ENCODE data around the gene CDH20. TPM values are rescaled to one million over a fixed set of nuclear protein-coding genes. Genes with fewer than 3 reads are reported as not detected.
A peak's percentile ranks its signal among the peaks of the same experiment; 100 is the strongest.

Gene CDH20
- under 1 TPM; 0.09 to 0.14 TPM for total RNA-seq

DNA sequence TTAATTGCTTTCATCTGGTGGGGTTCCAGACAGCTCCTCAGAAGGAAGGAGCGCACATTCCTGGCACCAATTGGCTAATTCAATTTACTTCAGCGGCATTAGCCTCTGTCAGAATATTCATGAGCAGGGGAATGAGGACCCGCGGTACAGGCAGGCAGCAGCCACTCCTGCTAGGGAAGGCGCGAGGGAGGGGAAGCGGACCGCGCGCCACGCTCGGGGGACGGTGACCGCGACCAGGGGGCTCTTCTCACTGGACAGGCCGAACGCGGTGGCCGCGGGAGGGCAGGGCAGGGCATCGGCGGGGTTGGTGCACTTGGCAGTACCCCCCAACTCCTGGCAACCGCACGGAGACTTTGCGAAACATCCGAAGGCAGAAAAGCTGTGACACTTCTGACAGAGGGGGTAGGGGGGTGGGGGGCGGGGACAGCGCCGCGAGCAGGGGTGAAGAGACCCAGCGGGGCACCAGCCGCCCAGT is at the start of gene CDH20:
TSS of gene CDH20 (plus strand) at position 160 of the 475 bp plus-strand sequence.
- Mint-ChIP-seq H3K36me3 (peaks cover 0 to 15% of the 10 kb centered on the region in 2 donors), H3K9me3 (peaks cover 0 to 4% of the 10 kb centered on the region in 2 donors), H3K27ac (no peak within 1 kb of the TSS)
- DNase-seq (ENCODE audit: low spot score in 2 of 2) (no peak), ATAC-seq (no peak)

DNA sequence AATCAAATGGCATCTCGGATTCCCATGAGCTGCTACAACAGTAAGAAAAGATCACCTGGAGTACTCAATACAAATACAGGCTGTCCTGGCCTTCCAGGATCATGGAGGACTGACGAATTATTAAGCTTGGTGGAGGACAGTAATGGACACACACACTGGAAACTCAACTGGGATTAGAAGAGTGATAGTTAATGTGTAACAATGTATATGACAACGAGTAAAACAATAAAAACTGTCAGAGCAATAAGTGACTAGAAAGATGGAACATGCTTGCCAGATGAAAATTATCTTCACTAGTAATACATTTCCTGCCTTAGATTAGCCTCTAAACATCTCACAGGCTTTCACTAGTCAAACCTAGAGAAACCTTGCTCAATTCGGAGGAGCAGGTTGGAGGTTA is 49.2 kb upstream of the CDH20 start:
- no peak for ATAC-seq
- Mint-ChIP-seq H3K36me3 (peaks cover 0 to 7% of the 10 kb centered on the region in 2 donors), H3K27ac (no peak overlapping the region), H3K9me3 (peaks cover 18 to 25% of the 10 kb centered on the region in 2 donors)
- no peak for DNase-seq (ENCODE audit: low spot score in 2 of 2)

DNA sequence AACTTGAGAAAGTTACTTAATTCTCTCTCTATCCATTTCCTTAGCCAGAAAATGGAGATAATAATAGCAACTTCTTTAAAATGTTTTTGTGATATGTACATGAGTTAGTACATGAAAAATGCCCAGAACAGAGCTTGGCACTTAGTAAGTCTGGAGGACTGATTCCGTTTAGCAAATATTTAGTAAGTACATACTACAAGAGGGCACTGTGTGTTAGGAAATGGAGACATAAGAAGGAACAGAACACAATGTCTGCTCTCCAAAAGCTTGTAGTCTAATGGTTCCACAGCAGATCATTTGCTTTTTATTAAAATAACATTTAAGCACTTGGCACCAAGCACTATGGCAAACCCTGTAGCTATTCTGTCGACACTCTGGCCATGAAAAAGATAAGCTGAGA is 47.5 kb upstream of the CDH20 start:
- Mint-ChIP-seq H3K36me3 (peaks cover 0 to 2% of the 10 kb centered on the region in 2 donors), H3K9me3 (peaks cover 7 to 17% of the 10 kb centered on the region in 2 donors), H3K27ac (no peak overlapping the region)
- ATAC-seq (no peak), DNase-seq (ENCODE audit: low spot score in 2 of 2) (no peak)

DNA sequence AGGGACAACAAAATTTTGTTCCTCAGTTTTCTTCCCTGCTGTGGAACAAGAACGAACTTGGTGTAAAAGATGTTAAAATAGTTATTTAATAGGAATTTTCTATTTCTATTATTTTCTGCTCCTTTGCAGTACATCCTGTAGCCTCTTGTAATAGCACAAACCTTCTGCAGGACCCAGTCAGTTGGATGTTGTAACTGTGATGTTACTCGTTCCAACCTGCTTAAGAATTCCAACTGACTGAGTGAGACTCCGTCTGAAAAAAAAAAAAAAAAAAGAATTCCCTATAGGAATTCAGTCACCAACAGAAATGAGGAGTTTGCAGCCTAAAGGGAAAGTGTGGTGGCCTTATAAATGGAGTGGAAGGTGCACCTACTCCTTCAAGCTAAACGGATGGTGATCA is 46.4 kb upstream of the CDH20 start:
- peaks cover 7 to 11% of the 10 kb centered on the region in 2 donors for H3K9me3 Mint-ChIP-seq
- no peak for DNase-seq (ENCODE audit: low spot score in 2 of 2)
- H3K27ac Mint-ChIP-seq: no peak overlapping the region
- no peak for ATAC-seq
- no peaks in the 10 kb centered on the region for H3K36me3 Mint-ChIP-seq

DNA sequence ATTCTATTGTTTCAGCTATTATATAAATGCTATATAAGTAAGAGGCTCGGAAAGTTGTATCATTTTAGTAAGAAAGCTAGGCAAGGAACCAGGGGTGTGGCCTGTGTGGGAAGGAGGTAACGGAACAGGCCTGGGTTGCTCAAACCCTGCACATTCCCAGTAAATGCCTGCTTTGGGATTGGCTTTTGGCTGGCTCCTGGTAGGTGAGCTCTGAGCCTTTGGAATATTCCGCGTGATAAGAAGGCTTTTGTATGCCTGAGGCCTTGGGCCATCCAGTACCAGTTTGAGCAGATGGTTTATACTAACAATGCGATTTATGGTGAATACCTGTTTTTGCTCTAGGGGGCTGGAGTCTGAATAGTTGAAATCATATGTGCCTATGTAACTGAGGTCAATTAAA is 42.6 kb upstream of the CDH20 start:
- H3K9me3 Mint-ChIP-seq: peaks cover 0 to 5% of the 10 kb centered on the region in 2 donors
- DNase-seq (ENCODE audit: low spot score in 2 of 2): no peak
- H3K36me3 Mint-ChIP-seq: no peaks in the 10 kb centered on the region
- ATAC-seq: no peak
- no peak overlapping the region for H3K27ac Mint-ChIP-seq

DNA sequence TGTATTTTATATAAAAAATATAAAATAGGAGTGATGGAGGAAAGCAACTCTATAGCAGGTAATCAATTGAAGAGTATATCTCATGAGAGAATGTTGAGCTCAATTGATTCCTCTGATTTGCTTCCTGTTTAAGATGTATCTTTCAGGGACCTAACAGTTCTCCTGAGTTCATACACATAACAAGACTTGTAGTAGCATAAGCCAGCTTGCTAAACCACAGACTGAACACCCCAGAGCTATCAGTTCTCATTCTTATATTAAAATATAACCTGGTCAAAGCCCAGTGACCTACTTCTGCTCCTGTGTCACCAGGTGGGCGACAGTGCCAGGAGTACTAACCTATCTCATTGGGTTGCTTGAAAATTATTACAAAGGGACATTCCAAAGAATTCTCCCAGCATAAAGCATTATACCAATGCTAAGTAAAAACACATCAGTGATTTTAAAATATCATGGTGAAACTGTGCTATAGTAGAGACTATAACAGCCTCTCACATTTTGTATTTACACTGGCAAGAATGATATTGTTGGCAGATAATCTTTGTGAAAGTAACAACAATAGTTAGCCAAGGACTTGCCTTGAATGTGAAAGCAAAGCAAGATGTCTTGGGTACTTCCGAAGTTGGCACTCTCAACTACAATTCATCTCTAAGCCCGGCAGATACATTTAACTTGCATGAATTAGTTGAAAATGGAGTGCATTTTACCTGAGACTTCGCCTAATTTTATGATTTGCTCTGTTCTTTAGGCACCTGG is 40.8 kb upstream of the CDH20 start:
- no peak for ATAC-seq
- H3K9me3 Mint-ChIP-seq: peaks cover 5 to 10% of the 10 kb centered on the region in 2 donors
- no peaks in the 10 kb centered on the region for H3K36me3 Mint-ChIP-seq
- DNase-seq (ENCODE audit: low spot score in 2 of 2): no peak
- H3K27ac Mint-ChIP-seq: no peak overlapping the region

DNA sequence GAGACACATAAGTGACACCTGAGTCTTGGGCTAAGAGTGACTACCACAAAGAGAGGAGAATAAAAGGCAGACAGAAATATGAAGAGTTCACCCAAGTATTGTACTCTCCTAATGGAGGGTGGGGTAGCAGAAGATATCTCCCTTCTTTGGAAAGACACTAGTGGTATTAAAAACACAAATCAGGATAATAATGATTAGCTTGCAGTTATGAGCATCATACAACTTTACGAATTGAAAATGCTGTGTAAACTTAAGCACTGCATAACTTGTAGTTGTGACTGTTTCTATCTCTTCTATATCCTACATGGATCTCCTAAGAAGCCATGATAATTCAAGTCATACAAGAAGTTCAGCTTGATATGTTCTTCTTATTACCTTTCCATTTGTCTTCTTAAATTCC is 38.1 kb upstream of the CDH20 start:
- no peaks in the 10 kb centered on the region for H3K36me3 Mint-ChIP-seq
- ATAC-seq (no peak), DNase-seq (ENCODE audit: low spot score in 2 of 2) (no peak)
- H3K9me3 Mint-ChIP-seq: peaks cover 12 to 14% of the 10 kb centered on the region in 2 donors
- H3K27ac Mint-ChIP-seq: no peak overlapping the region

DNA sequence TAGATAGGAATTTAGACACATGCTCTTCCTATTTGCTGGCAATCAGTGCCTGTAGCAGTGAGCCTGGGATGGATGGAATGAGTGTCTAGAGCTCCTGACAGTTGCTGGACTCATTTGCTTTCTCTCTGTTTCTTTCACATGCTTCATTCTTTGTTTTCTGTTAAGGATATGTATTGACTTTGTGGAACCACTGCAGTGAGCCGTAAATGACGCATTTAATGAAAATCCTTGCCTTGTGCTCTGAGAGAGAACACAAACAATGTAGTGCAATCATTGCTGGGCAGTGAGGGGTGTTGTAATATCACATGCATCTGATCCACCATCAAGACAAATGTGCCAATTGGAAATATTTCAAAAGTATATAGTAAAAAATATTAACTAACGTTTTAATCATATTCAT is 25.2 kb upstream of the CDH20 start:
- ATAC-seq: no peak
- no peaks in the 10 kb centered on the region for H3K36me3 Mint-ChIP-seq
- no peak for DNase-seq (ENCODE audit: low spot score in 2 of 2)
- no peak overlapping the region for H3K27ac Mint-ChIP-seq
- no peaks in the 10 kb centered on the region for H3K9me3 Mint-ChIP-seq

DNA sequence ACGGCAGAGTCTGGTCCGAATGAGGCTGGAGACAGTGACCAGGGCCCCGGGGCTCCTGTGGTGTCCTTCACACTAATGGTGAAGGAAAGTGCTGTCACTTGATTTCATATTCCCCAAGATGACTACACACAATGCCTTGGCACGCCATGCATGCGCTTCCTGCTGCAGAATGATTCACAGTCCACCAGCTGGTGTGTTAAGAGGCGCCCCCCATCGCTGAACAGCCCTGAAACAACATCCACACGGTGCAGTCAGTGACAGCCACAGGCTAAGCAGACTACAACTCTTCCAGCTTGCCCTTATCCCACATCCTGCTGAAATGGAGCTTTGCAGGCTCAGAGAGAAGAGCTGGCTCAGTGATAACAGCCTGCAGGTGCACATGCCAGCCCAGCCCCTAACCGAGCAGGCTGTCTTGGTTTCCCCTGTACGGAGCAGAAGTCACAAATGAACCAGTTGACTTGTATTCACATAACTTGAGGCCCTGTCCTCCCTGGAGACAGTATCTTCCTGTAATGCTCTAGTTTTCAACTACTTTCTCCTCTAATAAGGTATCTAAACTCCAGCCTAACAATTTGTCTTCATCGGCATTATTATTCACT is 24.3 kb upstream of the CDH20 start:
- Mint-ChIP-seq H3K27ac (no peak overlapping the region), H3K36me3 (no peaks in the 10 kb centered on the region), H3K9me3 (no peaks in the 10 kb centered on the region)
- DNase-seq (ENCODE audit: low spot score in 2 of 2) (no peak), ATAC-seq (no peak)

DNA sequence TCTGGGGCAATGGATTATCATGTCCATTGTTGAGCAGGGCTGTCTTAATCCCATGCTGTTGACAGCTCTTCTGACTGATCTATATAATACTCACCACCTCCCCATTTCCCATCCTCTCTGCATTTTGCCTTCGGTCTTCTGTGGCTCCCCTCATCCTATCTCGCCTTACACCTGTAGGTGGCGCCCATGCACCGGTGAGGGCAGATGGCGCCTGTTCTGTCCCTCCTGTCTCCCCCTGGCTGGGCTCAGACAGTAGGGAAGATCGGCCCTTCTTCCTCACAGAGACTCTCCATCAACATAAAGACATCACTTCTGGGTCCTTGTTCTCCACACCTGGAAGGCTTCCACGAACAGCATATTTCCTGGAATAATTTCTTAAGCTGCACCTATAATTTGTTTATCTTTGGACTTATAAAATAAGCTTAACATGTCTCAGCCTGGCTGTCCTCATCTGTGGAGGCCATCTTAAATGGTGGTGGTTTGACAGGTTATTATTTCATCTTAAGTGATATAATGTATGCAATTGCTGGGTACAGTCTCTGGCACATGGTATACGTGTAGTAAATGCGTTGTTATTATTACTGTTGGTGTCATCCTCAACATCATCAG is 10.9 kb upstream of the CDH20 start:
- H3K9me3 Mint-ChIP-seq: peaks cover 17 to 19% of the 10 kb centered on the region in 2 donors
- H3K36me3 Mint-ChIP-seq: no peaks in the 10 kb centered on the region
- ATAC-seq (peak in 1 of 2 donors; percentile 76), DNase-seq (ENCODE audit: low spot score in 2 of 2) (peak in 1 of 2 donors; percentile 62)
- H3K27ac Mint-ChIP-seq: no peak overlapping the region

DNA sequence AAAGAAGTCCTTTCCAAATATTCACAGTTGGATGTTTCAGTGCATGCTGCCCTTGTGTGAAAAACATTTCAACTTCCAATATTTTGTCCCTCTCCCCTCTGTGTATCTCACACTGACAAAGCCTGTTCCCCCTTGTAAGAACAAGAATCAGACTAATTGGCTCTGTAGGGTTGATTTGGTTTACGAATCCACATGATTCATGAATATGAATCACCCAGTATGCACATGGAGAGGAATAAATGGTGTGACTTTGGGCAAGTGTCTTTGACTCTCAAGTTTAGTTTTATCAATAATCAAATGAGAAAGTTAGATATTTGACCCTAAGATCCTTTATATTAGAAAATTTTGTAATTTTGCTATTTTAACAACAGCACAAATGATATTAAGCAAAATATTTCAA is 9.3 kb upstream of the CDH20 start:
- Mint-ChIP-seq H3K27ac (no peak overlapping the region), H3K9me3 (peaks cover 6 to 10% of the 10 kb centered on the region in 2 donors)
- ATAC-seq: no peak

DNA sequence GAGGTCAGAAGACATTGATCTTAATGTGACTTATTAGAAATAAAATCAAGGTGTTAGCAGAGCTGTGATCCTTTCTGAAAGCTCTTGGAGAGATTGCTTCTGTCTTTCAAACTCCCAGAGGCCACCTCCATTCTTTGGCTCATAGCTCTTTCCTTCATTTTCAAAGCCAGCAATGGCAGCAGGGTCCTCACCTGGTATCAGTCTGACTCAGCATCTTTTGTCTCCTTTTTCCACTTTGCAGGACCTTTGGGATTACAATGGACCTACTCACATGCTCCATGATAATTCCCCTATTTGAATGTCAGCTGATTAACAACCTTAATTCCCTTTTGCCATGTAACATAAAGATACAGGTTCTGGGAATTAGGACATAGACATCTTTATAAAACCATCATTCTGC is 6.8 kb upstream of the CDH20 start:
- Mint-ChIP-seq H3K36me3 (no peaks in the 10 kb centered on the region), H3K9me3 (peaks cover 0 to 2% of the 10 kb centered on the region in 2 donors), H3K27ac (no peak overlapping the region)
- DNase-seq (ENCODE audit: low spot score in 2 of 2): no peak
- no peak for ATAC-seq

More for the DNA sequence above, 9.3 kb upstream of the CDH20 start:
- DNase-seq (ENCODE audit: low spot score in 2 of 2): no peak
- H3K36me3 Mint-ChIP-seq: no peaks in the 10 kb centered on the region

DNA sequence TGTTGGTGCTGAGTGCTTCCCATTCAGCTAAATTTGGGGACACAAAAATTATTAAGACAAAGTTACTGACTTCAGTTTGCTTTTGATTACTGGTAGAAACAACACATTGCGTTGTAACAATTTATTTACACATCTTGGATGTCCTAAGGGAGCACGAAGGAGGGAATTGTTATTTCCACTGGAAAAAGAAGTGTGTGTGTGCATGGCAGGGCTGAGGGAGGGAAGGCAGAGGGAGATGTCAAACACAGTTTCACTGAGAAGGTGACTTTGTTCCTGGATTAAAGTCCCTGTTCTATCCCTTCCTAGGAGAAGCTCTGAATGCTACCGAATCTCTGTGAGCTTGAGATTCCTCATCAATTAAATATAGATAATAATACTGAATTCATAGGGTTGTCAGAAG is 3.8 kb upstream of the CDH20 start:
- Mint-ChIP-seq H3K27ac (no peak overlapping the region), H3K36me3 (peaks cover 0 to 1% of the 10 kb centered on the region in 2 donors), H3K9me3 (peaks cover 0 to 4% of the 10 kb centered on the region in 2 donors)
- no peak for ATAC-seq
- no peak for DNase-seq (ENCODE audit: low spot score in 2 of 2)

DNA sequence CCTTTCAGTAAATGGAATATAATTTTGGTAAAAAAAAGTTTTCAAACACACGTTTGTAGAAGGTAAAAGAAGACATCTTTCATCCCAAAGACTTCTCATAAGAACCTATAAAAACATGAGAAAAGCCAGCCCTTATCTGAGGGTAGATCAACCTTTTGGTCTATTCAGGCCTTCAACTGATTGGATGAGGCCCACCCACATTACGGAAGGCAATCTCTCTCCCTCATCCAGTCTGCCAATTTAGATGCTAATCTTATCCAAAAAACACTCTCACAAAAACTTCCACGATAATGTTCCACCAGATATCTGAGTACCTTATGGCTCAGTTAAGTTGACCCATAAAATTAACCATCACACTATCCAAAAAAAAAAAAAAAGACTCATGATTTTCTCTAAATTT is 2.2 kb upstream of the CDH20 start:
- peaks cover 0 to 15% of the 10 kb centered on the region in 2 donors for H3K36me3 Mint-ChIP-seq
- no peak overlapping the region for H3K27ac Mint-ChIP-seq
- peaks cover 0 to 4% of the 10 kb centered on the region in 2 donors for H3K9me3 Mint-ChIP-seq
- ATAC-seq (no peak), DNase-seq (ENCODE audit: low spot score in 2 of 2) (no peak)

DNA sequence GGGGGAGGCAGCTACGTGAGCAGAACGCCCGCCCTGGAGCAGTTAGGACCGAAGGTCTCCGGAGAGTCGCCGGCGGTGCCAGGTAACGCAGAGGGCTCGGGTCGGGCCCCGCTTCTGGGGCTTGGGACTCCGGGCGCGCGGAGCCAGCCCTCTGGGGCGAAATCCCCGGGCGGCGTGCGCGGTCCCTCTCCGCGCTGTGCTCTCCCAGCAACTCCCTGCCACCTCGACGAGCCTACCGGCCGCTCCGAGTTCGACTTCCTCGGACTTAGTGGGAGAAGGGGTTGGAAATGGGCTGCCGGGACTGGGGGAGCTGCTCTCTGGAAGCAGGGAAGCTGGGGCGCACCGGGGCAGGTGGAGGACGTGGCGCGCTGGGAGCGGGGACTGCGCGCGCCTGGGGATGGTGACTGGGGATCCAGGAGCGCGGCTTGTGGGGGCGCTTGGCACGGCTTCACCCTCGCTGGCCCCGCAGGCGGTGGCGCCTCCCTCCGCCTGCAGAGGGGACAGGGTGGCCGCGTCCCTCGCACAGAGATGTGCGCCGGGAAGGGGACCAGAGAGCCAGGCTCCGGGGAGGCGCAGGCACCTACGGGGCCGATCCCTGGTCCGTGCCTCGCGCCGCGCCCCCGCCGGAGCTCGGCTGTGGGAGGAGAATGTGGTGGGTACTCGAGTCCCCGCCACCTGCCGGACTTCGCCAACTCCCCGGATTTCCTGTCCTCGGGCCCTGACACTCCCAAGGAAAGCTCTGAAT is 688 bp downstream of the CDH20 start:
- Mint-ChIP-seq H3K27ac (no peak overlapping the region), H3K36me3 (peaks cover 0 to 15% of the 10 kb centered on the region in 2 donors), H3K9me3 (peaks cover 0 to 4% of the 10 kb centered on the region in 2 donors)
- DNase-seq (ENCODE audit: low spot score in 2 of 2) (no peak), ATAC-seq (no peak)

DNA sequence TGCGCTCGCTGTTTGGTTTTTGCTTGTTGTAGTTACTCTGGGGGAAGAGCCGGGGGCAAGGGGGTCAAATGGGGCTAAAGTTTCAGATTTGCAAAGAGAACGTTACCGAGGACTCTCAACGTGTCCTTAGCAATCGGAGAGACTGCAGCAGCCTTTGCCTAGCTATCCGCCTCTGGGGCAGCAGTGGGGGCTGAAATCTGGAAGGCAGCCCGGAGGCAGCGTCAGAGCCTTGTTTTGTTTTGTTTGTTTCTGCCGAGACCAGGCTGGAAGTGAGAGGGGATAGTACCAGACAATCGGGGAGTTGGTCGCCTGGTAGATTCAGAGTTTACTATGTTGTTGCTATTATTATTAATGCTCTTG is 1.2 kb downstream of the CDH20 start:
- Mint-ChIP-seq H3K9me3 (peaks cover 0 to 4% of the 10 kb centered on the region in 2 donors), H3K36me3 (peaks cover 0 to 15% of the 10 kb centered on the region in 2 donors), H3K27ac (no peak overlapping the region)
- ATAC-seq: no peak
- no peak for DNase-seq (ENCODE audit: low spot score in 2 of 2)

All from activated naive CD4-positive, alpha-beta T cell treated with anti-CD3 and anti-CD28 coated beads, Interleukin-2, amount 50 U/mL, for 72 hours (primary cell).